ENCODE data around the gene GRIA1.

Gene GRIA1

DNA sequence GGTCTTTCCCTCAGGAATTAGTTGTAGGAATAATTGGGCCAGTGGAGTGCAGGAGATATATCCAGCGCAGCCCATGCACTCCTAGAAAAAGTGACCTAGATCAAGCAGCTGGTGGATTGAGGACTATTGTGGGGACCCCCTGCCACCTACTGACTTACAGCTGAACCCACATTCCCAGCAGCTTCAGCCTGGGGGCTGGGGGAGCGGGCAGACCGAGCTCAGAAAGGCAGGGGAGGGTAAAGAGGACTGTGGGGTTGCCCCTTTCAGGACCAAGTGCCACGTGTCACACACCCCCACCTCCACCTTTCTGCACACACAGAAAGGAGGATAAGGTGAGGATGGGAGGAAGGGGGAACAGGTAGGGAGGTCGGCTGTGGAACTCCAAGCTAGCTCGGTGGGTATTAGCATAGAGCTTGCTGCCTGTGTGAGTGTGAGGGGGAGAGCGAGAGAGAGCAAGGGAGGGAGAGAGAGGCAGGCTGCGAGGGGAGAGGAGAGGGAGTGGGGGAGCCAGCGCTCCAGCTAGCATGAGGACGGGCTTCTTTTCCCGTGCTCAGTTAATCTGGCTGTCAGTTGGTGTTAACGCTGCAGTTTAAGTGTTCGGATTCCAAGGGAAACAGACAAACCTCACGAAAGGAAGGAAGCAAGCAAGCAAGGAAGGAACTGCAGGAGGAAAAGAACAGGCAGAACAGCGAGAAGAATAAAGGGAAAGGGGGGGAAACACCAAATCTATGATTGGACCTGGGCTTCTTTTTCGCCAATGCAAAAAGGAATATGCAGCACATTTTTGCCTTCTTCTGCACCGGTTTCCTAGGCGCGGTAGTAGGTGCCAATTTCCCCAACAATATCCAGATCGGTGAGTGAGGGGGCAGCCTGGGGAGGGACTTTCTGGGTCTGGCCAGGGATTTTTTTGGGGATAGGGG is at the start of gene GRIA1:
Gene GRIA1, plus strand, starts transcription at position 553 of the 920 bp plus-strand sequence.
- DNase-seq, result no peak

DNA sequence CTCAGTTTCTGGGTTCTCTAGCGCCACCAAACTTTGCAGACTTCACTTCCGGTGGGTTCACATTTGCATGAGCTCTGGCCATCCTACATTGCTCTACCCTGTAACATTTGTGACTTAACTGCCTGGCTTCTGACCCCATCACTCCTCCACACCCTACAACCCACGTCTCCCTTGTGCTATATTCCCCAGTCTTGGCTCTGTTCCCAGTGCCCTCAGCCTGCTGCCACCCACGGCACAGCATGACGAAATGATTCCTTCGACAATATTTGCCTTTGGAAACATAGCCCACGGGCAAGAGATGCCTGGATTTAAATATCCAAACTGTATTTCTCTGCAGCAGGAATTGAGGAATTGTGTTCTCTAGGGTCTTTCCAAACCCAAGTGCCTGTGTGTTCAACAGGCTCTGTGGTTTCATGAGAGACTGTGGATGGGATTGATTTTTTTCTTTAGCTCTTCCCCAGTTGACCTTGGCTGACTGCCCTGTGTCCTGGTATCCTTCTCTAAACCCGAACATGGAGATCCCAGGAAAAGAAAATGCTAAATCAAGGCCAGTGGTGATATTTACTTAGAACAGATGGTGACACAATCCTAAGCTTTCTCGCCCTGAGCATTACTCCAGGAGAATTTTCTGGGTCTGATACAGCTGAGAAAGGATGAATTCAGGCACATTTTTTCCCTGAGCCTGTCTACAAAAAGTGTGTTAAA is 44.4 kb upstream of the GRIA1 start:
- DNase-seq, result peak; percentile 12

DNA sequence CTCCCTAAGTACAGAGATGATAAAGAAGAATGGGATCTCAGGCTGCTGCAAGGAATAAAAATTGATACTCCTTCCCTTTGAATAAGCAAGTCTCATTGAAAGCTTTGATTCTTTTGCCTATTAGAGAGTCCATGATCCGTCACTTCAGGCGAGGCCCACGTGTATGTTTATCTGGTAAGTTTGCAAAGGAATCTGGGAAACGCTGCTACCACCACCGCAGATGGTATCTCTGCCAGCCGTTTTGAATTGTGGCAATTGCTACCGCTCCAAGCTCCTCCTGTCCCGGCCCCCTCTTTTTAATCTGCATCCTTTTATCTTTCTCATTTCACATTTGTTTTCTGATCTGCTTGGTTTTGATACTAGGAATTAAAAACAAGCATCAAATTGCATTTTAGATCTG is 42.9 kb upstream of the GRIA1 start:
- no peak for DNase-seq

DNA sequence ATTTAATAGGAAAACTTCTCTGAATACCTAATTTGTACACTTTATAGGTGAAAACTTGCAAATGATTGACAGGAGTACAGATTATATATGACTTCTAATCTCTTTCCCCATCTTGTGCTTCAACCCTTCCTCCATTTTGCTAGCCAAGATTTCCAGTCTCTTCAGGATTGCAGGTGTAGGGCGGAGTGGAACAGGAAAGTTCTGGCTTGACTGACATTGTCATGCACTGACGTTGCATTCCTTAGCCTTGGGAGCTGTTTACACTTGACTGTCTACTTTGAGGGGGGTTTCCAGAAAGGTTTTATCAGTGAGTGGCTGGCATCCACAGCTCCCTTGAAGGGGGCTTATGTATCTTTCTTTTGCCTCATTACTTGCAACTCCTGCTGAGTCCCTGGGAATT is 34.1 kb upstream of the GRIA1 start:
- no peak for DNase-seq

DNA sequence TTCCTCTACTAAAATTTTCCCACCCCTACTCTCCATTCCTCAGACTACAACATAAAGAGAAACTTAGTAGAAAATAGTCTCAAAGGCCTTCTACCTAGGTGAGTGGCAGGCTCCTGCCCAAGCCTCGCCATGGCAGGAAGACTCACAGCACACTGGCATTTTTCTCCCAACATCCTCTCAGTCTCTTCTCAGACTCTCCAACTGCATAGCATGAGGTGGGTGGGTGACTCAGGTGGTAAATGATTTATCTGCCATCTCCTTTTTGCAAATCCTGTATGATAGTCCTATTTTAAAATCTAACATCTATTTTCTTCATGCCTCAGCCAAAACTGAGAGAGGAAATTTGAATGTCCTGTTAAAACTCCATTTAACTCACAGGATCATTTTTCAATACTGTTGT is 33.5 kb upstream of the GRIA1 start:
- DNase-seq, result no peak

DNA sequence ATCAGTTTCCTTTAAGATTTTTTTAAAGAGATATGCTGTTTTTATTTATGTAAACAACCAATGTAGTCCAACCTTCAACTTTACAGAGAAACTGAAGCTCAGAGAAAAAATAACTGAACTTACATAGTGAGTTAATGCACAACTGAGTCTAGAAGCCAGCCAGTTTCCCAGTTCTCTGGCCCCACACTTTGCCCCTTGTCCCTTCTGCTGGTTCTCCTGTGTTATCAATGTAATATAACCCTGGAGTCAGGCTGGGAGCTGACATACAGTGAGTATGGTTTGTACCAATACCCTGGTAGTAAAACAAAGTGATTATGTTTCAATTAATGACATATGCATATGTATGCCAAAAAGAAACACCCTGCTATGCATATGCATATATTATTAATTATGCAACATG is 32.2 kb upstream of the GRIA1 start:
- no peak for DNase-seq

GRCh38 chr5:153459051-153459743 is 31.3 kb upstream of the GRIA1 start:
- no peak for DNase-seq

DNA sequence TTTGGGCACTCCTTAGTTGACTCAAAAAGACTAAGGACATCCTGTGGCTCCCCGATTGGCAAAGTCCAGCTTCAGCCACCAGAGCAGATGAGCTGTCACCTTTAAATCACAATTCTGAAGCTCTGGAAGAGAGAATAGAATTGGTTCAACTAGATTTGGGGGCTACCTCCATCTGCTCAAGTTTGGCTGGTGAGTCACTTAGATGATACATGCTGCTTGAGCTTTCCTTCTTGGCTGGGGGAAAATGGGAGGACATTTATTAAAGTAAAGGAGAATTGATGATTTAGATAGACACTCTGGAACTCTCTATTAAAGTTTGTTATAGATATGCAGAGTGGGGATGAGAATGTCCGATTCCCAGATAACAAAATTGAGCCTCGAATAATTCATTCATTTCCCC is 30.0 kb upstream of the GRIA1 start:
- DNase-seq, result no peak

DNA sequence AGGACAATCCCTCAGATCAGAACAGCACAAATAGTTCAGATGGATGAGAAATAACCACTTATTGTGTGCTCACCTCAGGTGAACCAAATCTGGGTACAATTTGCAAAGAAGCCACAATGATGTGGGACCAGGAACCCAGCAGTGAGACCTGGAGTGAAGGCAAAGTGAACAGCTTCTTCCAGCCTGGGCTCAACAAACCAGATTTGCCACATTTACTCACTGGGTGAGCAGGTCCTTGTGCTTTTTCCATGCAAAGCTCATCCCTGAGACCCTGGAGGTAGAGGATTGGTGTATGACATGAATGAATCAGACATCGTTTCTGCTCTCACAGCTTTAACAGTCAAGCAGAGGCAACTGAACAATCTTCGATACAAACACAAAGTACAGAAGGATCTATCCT is 29.1 kb upstream of the GRIA1 start:
- DNase-seq, result no peak

- peak; percentile 32 for DNase-seq
These were observed 26.7 kb upstream of the GRIA1 start for GRCh38 chr5:153463806-153464205.

GRCh38 chr5:153467546-153467945 is 22.9 kb upstream of the GRIA1 start:
- no peak for DNase-seq

- DNase-seq, result no peak
These were observed 21.0 kb upstream of the GRIA1 start for GRCh38 chr5:153469423-153469822.

GRCh38 chr5:153470736-153471135 is 19.7 kb upstream of the GRIA1 start:
- no peak for DNase-seq

- DNase-seq, result no peak
These were observed 13.7 kb upstream of the GRIA1 start for GRCh38 chr5:153476767-153477166.

DNA sequence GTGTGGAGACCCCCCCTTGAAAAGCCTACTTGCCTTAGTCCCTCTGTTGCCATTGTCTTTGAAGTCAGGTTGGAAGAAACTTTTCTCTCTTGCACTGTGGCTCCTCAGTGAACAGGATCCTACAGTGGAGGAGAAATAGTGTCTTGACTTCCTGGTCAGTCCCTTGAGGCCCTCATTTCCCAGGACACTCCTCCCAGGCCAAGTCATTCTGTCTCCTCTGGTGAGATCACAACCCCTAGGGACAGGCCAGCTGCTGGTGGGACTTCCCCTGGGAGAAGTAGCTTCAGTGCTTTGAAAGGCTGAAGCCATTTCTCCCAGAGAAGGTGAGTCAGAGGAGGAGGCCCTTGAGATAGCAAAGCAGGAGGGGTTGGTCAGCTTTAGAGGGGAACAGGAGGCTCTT is 10.1 kb upstream of the GRIA1 start:
- DNase-seq, result peak; percentile 26

DNA sequence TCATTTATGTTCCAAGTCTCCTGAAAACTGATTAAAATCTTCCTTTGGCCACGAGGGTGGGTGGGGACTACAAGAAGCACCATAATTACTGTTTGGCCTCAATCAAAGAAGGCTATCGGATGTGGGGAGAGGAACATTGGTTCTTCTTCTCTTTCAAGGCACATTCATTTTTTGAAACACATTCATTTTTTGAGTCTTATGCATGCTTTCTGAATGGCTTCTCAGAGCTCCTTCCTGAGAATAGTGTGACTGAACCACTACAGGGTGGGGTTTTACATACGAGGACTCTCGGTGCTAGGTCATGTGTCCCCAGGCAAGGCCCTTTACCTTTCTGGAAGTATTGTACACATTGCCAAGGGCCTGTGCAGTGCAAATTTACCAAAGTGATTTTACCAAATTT is 7.0 kb upstream of the GRIA1 start:
- DNase-seq, result no peak

DNA sequence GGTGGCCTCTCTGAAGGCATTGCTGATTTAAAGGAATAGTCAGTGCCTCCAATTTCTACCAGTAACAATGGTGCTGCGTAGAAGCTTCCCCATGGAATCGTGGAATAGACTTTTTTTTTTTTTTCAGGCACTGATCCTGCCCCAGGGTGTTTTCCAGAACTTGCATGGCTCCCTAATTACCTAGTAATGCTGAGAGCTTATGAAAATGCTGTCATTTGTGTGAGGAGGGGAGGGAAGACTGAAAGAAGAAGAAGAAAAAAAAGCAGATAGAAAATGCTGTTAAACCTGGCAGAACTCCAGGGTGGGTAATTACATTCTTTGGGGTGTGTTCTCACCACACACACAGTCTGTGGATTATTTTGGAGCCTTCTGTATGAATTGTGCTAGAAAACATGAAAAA is 4.8 kb upstream of the GRIA1 start:
- no peak for DNase-seq

- DNase-seq, result no peak
These were observed 3.7 kb upstream of the GRIA1 start for GRCh38 chr5:153486771-153487170.

GRCh38 chr5:153489611-153490010 is 859 bp upstream of the GRIA1 start:
- no peak for DNase-seq

- no peak for DNase-seq
These were observed 721 bp downstream of the GRIA1 start for GRCh38 chr5:153491038-153491744.

DNA sequence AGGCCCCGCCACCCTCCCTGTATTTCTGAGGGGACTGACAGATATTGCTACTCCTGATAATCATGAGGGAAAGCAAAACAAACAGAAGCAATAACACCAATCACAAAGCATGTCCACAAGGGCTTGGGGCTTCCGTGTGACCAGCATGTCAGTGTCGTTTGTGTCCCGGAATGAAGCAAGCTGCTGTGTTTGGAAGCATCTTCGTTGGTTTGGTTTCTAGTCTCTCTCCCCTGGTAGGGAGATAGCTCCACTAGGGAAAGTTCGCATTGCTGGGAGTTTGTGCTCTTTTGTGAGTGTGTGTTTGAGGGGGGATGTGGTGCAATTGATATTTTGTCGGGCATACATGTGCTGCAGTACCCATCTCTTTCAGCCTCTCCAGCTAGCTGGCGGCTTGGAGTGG is 1.4 kb downstream of the GRIA1 start:
- no peak for DNase-seq

GRCh38 chr5:153496835-153497234 is 6.4 kb downstream of the GRIA1 start:
- DNase-seq, result no peak

DNA sequence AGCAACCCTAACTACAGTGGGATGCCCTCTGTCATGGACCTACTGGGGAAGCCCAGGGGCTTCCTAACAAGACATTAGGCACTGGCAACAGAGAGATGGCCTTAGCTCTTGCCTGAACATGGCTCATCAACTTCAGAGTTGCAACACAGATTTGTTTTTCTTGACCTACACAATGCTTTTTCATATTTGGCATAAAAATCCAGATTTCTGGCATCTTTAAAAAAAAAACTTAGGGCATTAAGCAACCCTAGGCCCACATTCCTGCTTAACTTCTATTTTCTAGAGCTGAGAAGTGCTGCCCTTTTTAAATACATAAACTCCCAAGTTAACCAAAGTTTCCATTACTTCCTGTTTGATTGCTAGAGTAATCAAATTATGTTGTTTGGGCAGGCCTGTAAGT is 8.0 kb downstream of the GRIA1 start:
- DNase-seq, result no peak
